Tibial nerve (tissue), 4 donors: ENCODE results near the gene TOMM20.

Experiments
- CTCF ChIP-seq, 5 experiments: fragments of 200-600 bp in 3 of 5; fragments of 450-650 bp in 2 of 5; sonication (generic) in 3 of 5; IDR thresholded peaks; one replicate each; pipeline ENCODE4 v1.5.1; 2016 to 2019; ENCODE audit warnings: antibody characterized with exemption in 5 of 5, mild to moderate bottlenecking in 3 of 5, moderate library complexity in 2 of 5
- EP300 ChIP-seq, 2 donors: sonication (generic); formaldehyde crosslinking; IDR thresholded peaks; one replicate each; pipeline ENCODE4 v1.6.1; 2017; ENCODE audit warnings: antibody characterized with exemption in 2 of 2, mild to moderate bottlenecking in 1 of 2
- POLR2A ChIP-seq, 2 donors: fragments of 450-650 bp; IDR thresholded peaks; one replicate each; pipeline ENCODE4 v1.6.1; 2017; ENCODE audit warnings: antibody characterized with exemption in 2 of 2, mild to moderate bottlenecking in 2 of 2, moderate library complexity in 2 of 2

- TF ChIP-seq CTCF (IDR thresholded peaks at IDR 0.05) = peak in 2 of 5 experiments; percentile 11 to 24
- no peak for TF ChIP-seq POLR2A (IDR thresholded peaks at IDR 0.05)
- peak; percentile 13 to 71 for TF ChIP-seq EP300 (IDR thresholded peaks at IDR 0.05)
These were observed 38.1 kb downstream of the TOMM20 start for GRCh38 chr1:235090406-235091069.
